ENCODE data around the gene MGLL.

DNA sequence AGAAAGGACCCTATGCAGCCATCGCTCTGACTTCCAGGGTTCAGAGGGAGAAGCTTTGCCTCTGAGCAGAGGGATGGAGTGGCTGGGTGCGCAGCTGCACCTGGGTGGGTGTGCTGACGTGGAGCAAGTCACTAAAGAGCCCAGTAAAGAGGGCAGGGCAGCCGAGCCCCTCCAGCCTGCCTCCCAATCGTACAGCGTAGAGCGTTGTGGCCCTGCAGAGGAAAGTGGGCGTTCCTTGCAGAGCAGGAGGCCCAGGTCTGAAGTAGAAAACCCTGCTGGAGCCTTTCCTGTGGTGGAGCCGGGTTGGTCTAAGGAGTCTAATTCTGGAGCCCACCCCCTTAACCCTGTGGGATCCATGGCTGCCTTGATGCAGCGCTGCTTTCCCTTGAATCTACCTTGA is 88.5 kb downstream of the MGLL start:
- TF ChIP-seq, protein P1, sequence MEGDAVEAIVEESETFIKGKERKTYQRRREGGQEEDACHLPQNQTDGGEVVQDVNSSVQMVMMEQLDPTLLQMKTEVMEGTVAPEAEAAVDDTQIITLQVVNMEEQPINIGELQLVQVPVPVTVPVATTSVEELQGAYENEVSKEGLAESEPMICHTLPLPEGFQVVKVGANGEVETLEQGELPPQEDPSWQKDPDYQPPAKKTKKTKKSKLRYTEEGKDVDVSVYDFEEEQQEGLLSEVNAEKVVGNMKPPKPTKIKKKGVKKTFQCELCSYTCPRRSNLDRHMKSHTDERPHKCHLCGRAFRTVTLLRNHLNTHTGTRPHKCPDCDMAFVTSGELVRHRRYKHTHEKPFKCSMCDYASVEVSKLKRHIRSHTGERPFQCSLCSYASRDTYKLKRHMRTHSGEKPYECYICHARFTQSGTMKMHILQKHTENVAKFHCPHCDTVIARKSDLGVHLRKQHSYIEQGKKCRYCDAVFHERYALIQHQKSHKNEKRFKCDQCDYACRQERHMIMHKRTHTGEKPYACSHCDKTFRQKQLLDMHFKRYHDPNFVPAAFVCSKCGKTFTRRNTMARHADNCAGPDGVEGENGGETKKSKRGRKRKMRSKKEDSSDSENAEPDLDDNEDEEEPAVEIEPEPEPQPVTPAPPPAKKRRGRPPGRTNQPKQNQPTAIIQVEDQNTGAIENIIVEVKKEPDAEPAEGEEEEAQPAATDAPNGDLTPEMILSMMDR (IDR thresholded peaks at IDR 0.05), result no peak
- no peak for TF ChIP-seq POLR2A (IDR thresholded peaks at IDR 0.05)
